Parathyroid adenoma (tissue), 2 donors: Measurements from ENCODE around the gene USP33.

Experiments used
- H2AFZ ChIP-seq: fragments of 300-600 bp; sonication (generic); one replicate; pipeline ENCODE4 v1.7.0; 2017; ENCODE audit warnings: antibody characterized with exemption, mild to moderate bottlenecking
- H3K27ac ChIP-seq: fragments of 300-600 bp; sonication (generic); one replicate; pipeline ENCODE4 v1.7.0; 2017
- H3K27me3 ChIP-seq: fragments of 300-600 bp; sonication (generic); one replicate; pipeline ENCODE4 v1.7.0; 2017; ENCODE audit warnings: low read length; ENCODE audit not compliant: control insufficient read depth, insufficient read depth
- H3K36me3 ChIP-seq: fragments of 300-600 bp; sonication (generic); one replicate; pipeline ENCODE4 v1.7.0; 2017; ENCODE audit warnings: low read length; ENCODE audit not compliant: control insufficient read depth, insufficient read depth
- H3K4me1 ChIP-seq: fragments of 300-600 bp; sonication (generic); one replicate; pipeline ENCODE4 v1.7.0; 2017; ENCODE audit warnings: control low read depth
- H3K4me2 ChIP-seq: fragments of 300-600 bp; sonication (generic); one replicate; pipeline ENCODE4 v1.7.0; 2017; ENCODE audit warnings: low read length
- H3K4me3 ChIP-seq: fragments of 300-600 bp; sonication (generic); one replicate; pipeline ENCODE4 v1.7.0; 2017; ENCODE audit warnings: low read depth, low read length
- H3K79me2 ChIP-seq: fragments of 300-600 bp; sonication (generic); one replicate; pipeline ENCODE4 v1.7.0; 2017; ENCODE audit warnings: control low read depth
- H3K9ac ChIP-seq: fragments of 300-600 bp; sonication (generic); one replicate; pipeline ENCODE4 v1.7.0; 2017; ENCODE audit warnings: mild to moderate bottlenecking
- H3K9me3 ChIP-seq: fragments of 300-600 bp; sonication (generic); one replicate; pipeline ENCODE4 v1.7.0; 2017; ENCODE audit warnings: low read length; ENCODE audit not compliant: control insufficient read depth
- TF ChIP-seq, protein P1 (sequence below): fragments of 300-600 bp; sonication (generic); IDR thresholded peaks from one replicate; pipeline ENCODE4 v1.7.0; 2017; ENCODE audit warnings: antibody characterized with exemption, mild to moderate bottlenecking
- donor health status: primary hyperparathyroidism.

The USP33 gene

DNA sequence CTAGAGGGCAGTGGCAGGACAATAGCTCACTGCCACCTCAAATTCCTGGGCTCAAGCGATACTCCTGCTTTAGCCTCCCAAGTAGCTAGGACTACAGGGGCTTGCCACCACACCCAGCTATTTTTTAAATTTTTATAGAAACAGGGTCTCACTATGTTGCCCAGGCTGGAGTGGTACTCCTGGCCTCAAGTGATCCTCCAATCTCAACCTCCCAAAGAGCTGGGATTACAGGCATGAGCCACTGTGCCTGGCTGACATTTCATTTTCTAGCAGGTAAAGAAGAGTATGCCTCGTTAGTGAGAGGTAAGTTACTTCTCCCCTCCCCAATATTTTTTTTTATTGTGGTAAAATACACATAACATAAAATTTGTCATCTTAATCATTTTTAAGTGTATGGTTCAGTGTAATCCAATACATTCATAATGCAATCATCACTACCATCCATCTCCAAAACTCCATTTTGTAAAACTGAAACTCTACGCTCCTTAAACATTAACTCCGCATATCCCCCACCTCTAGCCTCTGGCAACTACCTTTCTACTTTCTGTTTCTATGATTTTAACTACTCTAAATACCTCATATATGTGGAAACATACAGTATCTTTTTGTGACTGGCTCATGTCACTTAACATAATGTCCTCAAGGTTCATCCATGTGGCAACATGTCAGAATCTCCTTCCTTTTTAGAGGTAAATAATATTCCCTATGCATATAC is 99.6 kb downstream of the USP33 start:
- H3K27ac ChIP-seq: no peak overlapping the region
- TF ChIP-seq, protein P1, sequence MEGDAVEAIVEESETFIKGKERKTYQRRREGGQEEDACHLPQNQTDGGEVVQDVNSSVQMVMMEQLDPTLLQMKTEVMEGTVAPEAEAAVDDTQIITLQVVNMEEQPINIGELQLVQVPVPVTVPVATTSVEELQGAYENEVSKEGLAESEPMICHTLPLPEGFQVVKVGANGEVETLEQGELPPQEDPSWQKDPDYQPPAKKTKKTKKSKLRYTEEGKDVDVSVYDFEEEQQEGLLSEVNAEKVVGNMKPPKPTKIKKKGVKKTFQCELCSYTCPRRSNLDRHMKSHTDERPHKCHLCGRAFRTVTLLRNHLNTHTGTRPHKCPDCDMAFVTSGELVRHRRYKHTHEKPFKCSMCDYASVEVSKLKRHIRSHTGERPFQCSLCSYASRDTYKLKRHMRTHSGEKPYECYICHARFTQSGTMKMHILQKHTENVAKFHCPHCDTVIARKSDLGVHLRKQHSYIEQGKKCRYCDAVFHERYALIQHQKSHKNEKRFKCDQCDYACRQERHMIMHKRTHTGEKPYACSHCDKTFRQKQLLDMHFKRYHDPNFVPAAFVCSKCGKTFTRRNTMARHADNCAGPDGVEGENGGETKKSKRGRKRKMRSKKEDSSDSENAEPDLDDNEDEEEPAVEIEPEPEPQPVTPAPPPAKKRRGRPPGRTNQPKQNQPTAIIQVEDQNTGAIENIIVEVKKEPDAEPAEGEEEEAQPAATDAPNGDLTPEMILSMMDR: no peak
- H3K9ac ChIP-seq: no peak overlapping the region
- H3K27me3 ChIP-seq: no peaks in the 10 kb centered on the region
- H3K4me1 ChIP-seq: peaks cover 3% of the 10 kb centered on the region
- no peaks in the 10 kb centered on the region for H3K9me3 ChIP-seq
- H3K4me2 ChIP-seq: no peak overlapping the region
- no peak overlapping the region for H2AFZ ChIP-seq
- no peak overlapping the region for H3K4me3 ChIP-seq
- peaks cover 32% of the 10 kb centered on the region for H3K79me2 ChIP-seq
- H3K36me3 ChIP-seq: no peaks in the 10 kb centered on the region

DNA sequence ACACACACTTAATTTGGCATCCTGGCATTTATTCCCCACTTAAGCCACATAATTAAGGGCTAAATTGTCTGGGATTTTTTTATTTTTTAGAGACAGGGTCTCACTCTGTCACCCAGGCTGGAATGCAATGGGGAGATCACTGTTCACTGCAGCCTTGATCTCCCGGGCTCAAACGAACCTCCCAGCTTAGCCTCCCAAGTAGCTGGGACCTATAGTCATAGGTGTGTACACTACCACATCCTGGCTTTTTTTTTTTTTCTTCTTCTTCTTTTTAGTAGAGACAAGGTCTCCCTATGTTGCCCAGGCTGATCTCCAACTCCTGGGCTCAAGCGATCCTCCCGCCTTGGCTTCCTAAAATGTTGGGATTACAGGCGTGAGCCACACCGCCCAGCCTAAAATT is 101.4 kb downstream of the USP33 start:
- Histone ChIP-seq H3K4me2 (no peak overlapping the region), H2AFZ (no peak overlapping the region), H3K4me3 (no peak overlapping the region), H3K27me3 (no peaks in the 10 kb centered on the region), H3K4me1 (no peaks in the 10 kb centered on the region), H3K36me3 (no peaks in the 10 kb centered on the region), H3K79me2 (peaks cover 28% of the 10 kb centered on the region), H3K9me3 (no peaks in the 10 kb centered on the region), H3K27ac (no peak overlapping the region), H3K9ac (no peak overlapping the region)
- TF ChIP-seq, protein P1: no peak

DNA sequence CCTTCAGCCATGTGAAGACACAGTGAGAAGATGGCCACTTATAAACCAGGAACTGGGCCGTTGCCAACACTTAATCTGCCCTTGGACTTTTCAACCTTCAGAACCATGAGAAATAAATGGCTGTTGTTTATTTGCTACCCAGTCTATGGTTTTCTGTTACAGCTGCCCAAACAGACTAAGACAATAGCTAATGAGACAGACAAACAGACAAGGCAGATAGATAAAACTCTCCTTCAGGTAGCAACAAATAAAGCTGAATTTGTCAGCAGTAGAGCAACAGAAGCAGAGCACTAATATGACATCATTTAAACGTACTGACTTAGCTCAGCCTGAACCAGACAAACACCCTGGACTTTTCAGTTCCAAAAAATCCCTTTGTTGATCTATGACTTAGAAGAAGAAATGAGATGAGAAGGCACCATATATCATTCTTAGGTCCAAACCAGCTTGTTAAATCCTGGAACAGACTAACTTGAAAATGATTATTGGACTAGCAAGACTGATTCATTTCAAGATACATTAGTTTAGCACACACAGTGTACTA is 104.1 kb downstream of the USP33 start:
- Histone ChIP-seq H3K4me3 (no peak overlapping the region), H3K36me3 (no peaks in the 10 kb centered on the region), H3K27me3 (no peaks in the 10 kb centered on the region), H3K9ac (no peak overlapping the region), H3K79me2 (peaks cover 17% of the 10 kb centered on the region), H3K27ac (no peak overlapping the region), H2AFZ (no peak overlapping the region), H3K9me3 (no peaks in the 10 kb centered on the region), H3K4me1 (no peaks in the 10 kb centered on the region), H3K4me2 (no peak overlapping the region)
- TF ChIP-seq, protein P1: no peak

DNA sequence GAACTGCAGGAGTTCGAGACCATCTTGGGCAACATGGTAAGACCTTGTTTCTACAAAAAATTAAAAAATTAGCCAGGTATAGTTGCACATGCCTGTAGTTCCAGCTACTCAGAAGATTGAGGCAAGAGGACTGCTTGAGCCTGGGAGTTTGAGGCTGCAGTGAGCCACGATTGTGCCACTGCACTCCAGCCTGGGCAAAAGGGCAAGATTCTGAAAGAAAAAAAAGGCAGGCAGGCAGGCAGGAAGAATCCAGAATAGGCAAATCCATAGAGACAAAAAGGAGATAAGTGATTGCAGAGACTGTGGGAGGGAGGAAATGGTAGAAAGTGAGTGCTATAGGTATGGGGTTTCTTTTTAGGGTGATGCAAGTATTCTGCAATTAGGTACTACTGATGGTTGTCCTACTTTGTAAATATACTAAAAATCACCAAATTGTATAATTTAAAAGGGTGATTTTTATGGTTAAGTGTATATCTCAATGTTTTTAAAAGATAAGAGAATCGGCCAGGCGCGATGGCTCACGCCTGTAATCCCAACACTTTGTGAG is 106.6 kb downstream of the USP33 start:
- peaks cover 18% of the 10 kb centered on the region for H3K79me2 ChIP-seq
- TF ChIP-seq, protein P1: no peak
- no peak overlapping the region for H3K4me2 ChIP-seq

More for the DNA sequence above, 106.6 kb downstream of the USP33 start:
- no peaks in the 10 kb centered on the region for H3K4me1 ChIP-seq
- no peak overlapping the region for H3K27ac ChIP-seq
- H3K36me3 ChIP-seq: no peaks in the 10 kb centered on the region
- no peaks in the 10 kb centered on the region for H3K27me3 ChIP-seq
- no peak overlapping the region for H2AFZ ChIP-seq
- H3K9me3 ChIP-seq: no peaks in the 10 kb centered on the region
- no peak overlapping the region for H3K4me3 ChIP-seq
- no peak overlapping the region for H3K9ac ChIP-seq
